ENCODE results near the gene ZNF20. TPM values are rescaled to one million over a fixed set of nuclear protein-coding genes. Genes with fewer than 3 reads are reported as not detected.
"Not testable (repeated sequence)": the region's sequence is repeated elsewhere in the genome, so short reads cannot be mapped to it uniquely, and the experiment has no call there.

The ZNF20 gene
- polyA plus RNA-seq, 1 donor (not counting 4 experiments of a cell fraction or from before 2014, with no cell fraction given) = 2.4 TPM

- no peak overlapping the region for H3K4me2 ChIP-seq (ENCODE audit: control insufficient read depth, extremely low read depth, insufficient read depth, low read depth, low read length)
- dilution Hi-C loops (cut with MboI; ENCODE audit: extremely low pct_ligation_motif_present, low sequenced_read_pairs) = no loop called here
Observed at GRCh38 chr19:12085074-12085818, 54.9 kb downstream of the ZNF20 start.

DNA sequence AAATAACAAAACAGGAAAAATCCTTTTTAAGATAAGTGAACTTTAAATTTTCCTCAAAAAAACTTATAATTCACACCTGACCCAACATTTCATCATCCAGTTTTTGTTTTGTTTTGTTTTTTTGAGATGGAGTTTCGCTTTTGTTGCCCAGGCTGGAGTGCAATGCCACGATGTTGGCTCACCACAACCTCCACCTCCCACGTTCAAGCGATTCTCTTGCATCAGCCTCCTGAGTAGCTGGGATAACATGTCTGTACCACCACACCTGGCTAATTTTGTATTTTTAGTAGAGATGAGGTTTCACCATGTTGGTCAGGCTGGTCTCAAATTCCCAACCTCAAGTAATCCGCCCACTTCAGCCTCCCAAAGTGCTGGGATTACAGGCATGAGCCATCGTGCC lies 56.8 kb downstream of the ZNF20 start:
- H3K9ac ChIP-seq (ENCODE audit: control insufficient read depth, extremely low read depth, insufficient read depth, low read length); H3K4me3 ChIP-seq (ENCODE audit: control insufficient read depth in 2 of 3, extremely low read depth in 1 of 3, insufficient read depth in 2 of 3, low read depth in 1 of 3, low read length in 3 of 3); H2AFZ ChIP-seq (ENCODE audit: control insufficient read depth, low read length); DNase-seq (ENCODE audit: low read depth, low spot score); H3K4me1 ChIP-seq (ENCODE audit: control insufficient read depth, extremely low read depth, insufficient read depth, low read length); H3K9me3 ChIP-seq (ENCODE audit: control insufficient read depth, low read depth, low read length); H3K9me1 ChIP-seq (ENCODE audit: control insufficient read depth, extremely low read depth, insufficient read depth, low read length); H3K27ac ChIP-seq (ENCODE audit: control insufficient read depth, insufficient read depth, low read length); H3K36me3 ChIP-seq (ENCODE audit: control insufficient read depth in 2 of 2, extremely low read depth in 1 of 2, insufficient read depth in 2 of 2, low read length in 2 of 2); dilution Hi-C loops (cut with MboI; ENCODE audit: extremely low pct_ligation_motif_present, low sequenced_read_pairs); H3K79me2 ChIP-seq (ENCODE audit: control insufficient read depth, insufficient read depth, low read length); H3K27me3 ChIP-seq (ENCODE audit: control insufficient read depth, extremely low read depth, insufficient read depth, low read length); H4K20me1 ChIP-seq (ENCODE audit: control insufficient read depth, extremely low read depth, insufficient read depth, low read length); H3K4me2 ChIP-seq (ENCODE audit: control insufficient read depth, extremely low read depth, insufficient read depth, low read depth, low read length); FAIRE-seq: not testable (repeated sequence)

More at GRCh38 chr19:12085074-12085818, 54.9 kb downstream of the ZNF20 start:
- no peak for TF ChIP-seq EZH2 (IDR thresholded peaks at IDR 0.05; ENCODE audit: low read length)
- TF ChIP-seq, protein P1, sequence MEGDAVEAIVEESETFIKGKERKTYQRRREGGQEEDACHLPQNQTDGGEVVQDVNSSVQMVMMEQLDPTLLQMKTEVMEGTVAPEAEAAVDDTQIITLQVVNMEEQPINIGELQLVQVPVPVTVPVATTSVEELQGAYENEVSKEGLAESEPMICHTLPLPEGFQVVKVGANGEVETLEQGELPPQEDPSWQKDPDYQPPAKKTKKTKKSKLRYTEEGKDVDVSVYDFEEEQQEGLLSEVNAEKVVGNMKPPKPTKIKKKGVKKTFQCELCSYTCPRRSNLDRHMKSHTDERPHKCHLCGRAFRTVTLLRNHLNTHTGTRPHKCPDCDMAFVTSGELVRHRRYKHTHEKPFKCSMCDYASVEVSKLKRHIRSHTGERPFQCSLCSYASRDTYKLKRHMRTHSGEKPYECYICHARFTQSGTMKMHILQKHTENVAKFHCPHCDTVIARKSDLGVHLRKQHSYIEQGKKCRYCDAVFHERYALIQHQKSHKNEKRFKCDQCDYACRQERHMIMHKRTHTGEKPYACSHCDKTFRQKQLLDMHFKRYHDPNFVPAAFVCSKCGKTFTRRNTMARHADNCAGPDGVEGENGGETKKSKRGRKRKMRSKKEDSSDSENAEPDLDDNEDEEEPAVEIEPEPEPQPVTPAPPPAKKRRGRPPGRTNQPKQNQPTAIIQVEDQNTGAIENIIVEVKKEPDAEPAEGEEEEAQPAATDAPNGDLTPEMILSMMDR (optimal IDR thresholded peaks at IDR 0.05 in 1 of 3, IDR thresholded peaks at IDR 0.05 in 1 of 3, conservative IDR thresholded peaks at IDR 0.05 in 1 of 3; ENCODE audit: extremely low read depth in 1 of 3, insufficient read depth in 2 of 3, low read length in 3 of 3) = no peak
- no peaks in the 10 kb centered on the region for H4K20me1 ChIP-seq (ENCODE audit: control insufficient read depth, extremely low read depth, insufficient read depth, low read length)
- no peaks in the 10 kb centered on the region for H3K36me3 ChIP-seq (ENCODE audit: control insufficient read depth in 2 of 2, extremely low read depth in 1 of 2, insufficient read depth in 2 of 2, low read length in 2 of 2)
- H3K9me3 ChIP-seq (ENCODE audit: control insufficient read depth, low read depth, low read length) = no peaks in the 10 kb centered on the region
- no peaks in the 10 kb centered on the region for H3K4me1 ChIP-seq (ENCODE audit: control insufficient read depth, extremely low read depth, insufficient read depth, low read length)
- DNase-seq (ENCODE audit: low read depth, low spot score) (no peak), FAIRE-seq (no peak)
- no peaks in the 10 kb centered on the region for H3K9me1 ChIP-seq (ENCODE audit: control insufficient read depth, extremely low read depth, insufficient read depth, low read length)
- H3K79me2 ChIP-seq (ENCODE audit: control insufficient read depth, insufficient read depth, low read length) = no peaks in the 10 kb centered on the region
- no peak overlapping the region for H3K27ac ChIP-seq (ENCODE audit: control insufficient read depth, insufficient read depth, low read length)
- H3K9ac ChIP-seq (ENCODE audit: control insufficient read depth, extremely low read depth, insufficient read depth, low read length) = no peak overlapping the region
- no peaks in the 10 kb centered on the region for H3K27me3 ChIP-seq (ENCODE audit: control insufficient read depth, extremely low read depth, insufficient read depth, low read length)
- no peak overlapping the region for H3K4me3 ChIP-seq (ENCODE audit: control insufficient read depth in 2 of 3, extremely low read depth in 1 of 3, insufficient read depth in 2 of 3, low read depth in 1 of 3, low read length in 3 of 3)
- no peak overlapping the region for H2AFZ ChIP-seq (ENCODE audit: control insufficient read depth, low read length)

Small RNAs within 50 kb of the gene (small RNA-seq; reads per million reads assigned to genes)
- 0 reads per million in 3 experiments for gene RF00019 (ENCODE audit: insufficient read length in 3 of 3, low read depth in 3 of 3, low replicate concordance in 1 of 3)
- gene RNA5SP467 (ENCODE audit: insufficient read length in 3 of 3, low read depth in 3 of 3, low replicate concordance in 1 of 3) = 0 reads per million in 3 experiments

Other genes starting within 250 kb of the ZNF20 start
- 3.8 to 8.5 TPM (median 4.9 TPM) in 3 replicates for gene ZNF700, start 215.2 kb downstream of the ZNF20 start, polyA plus RNA-seq
- gene ZNF763, start 175.3 kb downstream of the ZNF20 start, polyA plus RNA-seq = 1.2 to 2.3 TPM (median 1.3 TPM) in 3 replicates
- gene ZNF433, start 104.7 kb downstream of the ZNF20 start, polyA plus RNA-seq = 3.6 to 4.7 TPM (median 4.5 TPM) in 3 replicates
- 0.15 to 0.29 TPM (median 0.24 TPM) in 3 replicates for gene ZNF878, start 87.4 kb downstream of the ZNF20 start, polyA plus RNA-seq
- gene ZNF844, start 75.6 kb downstream of the ZNF20 start, polyA plus RNA-seq = 0.50 to 1.0 TPM (median 0.88 TPM) in 3 replicates
- 1.9 to 2.5 TPM (median 2.3 TPM) in 3 replicates for gene ZNF625, start 16.4 kb upstream of the ZNF20 start, polyA plus RNA-seq
- 2.4 to 3.0 TPM (median 2.9 TPM) in 3 replicates for gene ZNF136, start 22.7 kb upstream of the ZNF20 start, polyA plus RNA-seq
- 3.5 to 5.2 TPM (median 4.4 TPM) in 3 replicates for gene ZNF44, start 154.5 kb upstream of the ZNF20 start, polyA plus RNA-seq
- gene ZNF563, start 193.3 kb upstream of the ZNF20 start, polyA plus RNA-seq = 3.2 to 4.7 TPM (median 3.8 TPM) in 3 replicates
- 0.53 to 0.89 TPM (median 0.70 TPM) in 3 replicates for gene ZNF442, start 225.3 kb upstream of the ZNF20 start, polyA plus RNA-seq

Data from keratinocyte (primary cell).